ENCODE results near the gene TEX51.

- TF ChIP-seq CTCF (IDR thresholded peaks at IDR 0.05) (no peak), POLR2A (IDR thresholded peaks at IDR 0.05) (no peak)
These were observed 43.1 kb upstream of the TEX51 start for GRCh38 chr2:126855606-126856005.

Measured in heart left ventricle (tissue), 13 donors.